Measurements from ENCODE around the gene PCDH9.
A peak's percentile ranks its signal among the peaks of the same experiment; 100 is the strongest.

The PCDH9 gene

GRCh38 chr13:66562054-66562453, 668.1 kb downstream of the PCDH9 start:
- no peak for DNase-seq
- Histone ChIP-seq H3K18ac (ENCODE audit: low read depth in 1 of 2, low read length in 2 of 2) (no peak overlapping the region), H2BK12ac (ENCODE audit: low read length in 2 of 2) (no peak overlapping the region), H3K79me1 (replicated peaks; ENCODE audit: low read length, poor library complexity, severe bottlenecking) (no peaks in the 10 kb centered on the region), H3K4me1 (ENCODE audit: control insufficient read depth, insufficient read depth, low read depth, low read length) (no peaks in the 10 kb centered on the region), H4K8ac (ENCODE audit: low read length) (no peak overlapping the region), H3K14ac (ENCODE audit: low read length in 2 of 2) (no peak overlapping the region), H2BK5ac (ENCODE audit: low read depth, low read length, poor library complexity, severe bottlenecking) (no peak overlapping the region), H3K4me3 (ENCODE audit: insufficient read depth in 1 of 2, low read depth in 1 of 2, low read length in 2 of 2) (no peak overlapping the region), H3K23ac (ENCODE audit: low read length in 2 of 2) (no peak overlapping the region), H3K27ac (ENCODE audit: low read length, poor library complexity, severe bottlenecking) (no peak overlapping the region), H3K27me3 (ENCODE audit: control insufficient read depth in 1 of 2, insufficient read depth in 1 of 2, low read length in 2 of 2) (no peaks in the 10 kb centered on the region), H3K4ac (ENCODE audit: low read depth in 1 of 2, low read length in 2 of 2) (no peak overlapping the region), H3K9ac (ENCODE audit: low read length) (no peak overlapping the region), H3K9me3 (ENCODE audit: control insufficient read depth, low read length) (no peaks in the 10 kb centered on the region), H3K4me2 (ENCODE audit: low read length, poor library complexity, severe bottlenecking) (no peak overlapping the region), H2AK5ac (ENCODE audit: low read length, severe bottlenecking) (no peak overlapping the region), H3K36me3 (ENCODE audit: control insufficient read depth in 1 of 2, insufficient read depth in 2 of 2, low read depth in 1 of 2, low read length in 2 of 2) (no peaks in the 10 kb centered on the region), H4K91ac (ENCODE audit: low read length) (no peak overlapping the region), H2BK15ac (ENCODE audit: low read depth, poor library complexity, severe bottlenecking) (no peak overlapping the region), H2BK120ac (ENCODE audit: low read depth, low read length) (no peak overlapping the region), H2AFZ (ENCODE audit: low read depth, low read length) (no peak overlapping the region)
- WGBS: no CpG with 5 or more reads among the region's 5 CpGs

GRCh38 chr13:66560991-66561390, 669.1 kb downstream of the PCDH9 start:
- H2AK5ac ChIP-seq (ENCODE audit: low read length, severe bottlenecking): no peak overlapping the region
- H3K4me3 ChIP-seq (ENCODE audit: insufficient read depth in 1 of 2, low read depth in 1 of 2, low read length in 2 of 2): peak overlapping the region in 1 of 2 experiments; percentile 14
- H3K79me1 ChIP-seq (replicated peaks; ENCODE audit: low read length, poor library complexity, severe bottlenecking): no peaks in the 10 kb centered on the region
- H3K4ac ChIP-seq (ENCODE audit: low read depth in 1 of 2, low read length in 2 of 2): no peak overlapping the region
- no peak for DNase-seq
- no peak overlapping the region for H4K91ac ChIP-seq (ENCODE audit: low read length)
- no peak overlapping the region for H3K14ac ChIP-seq (ENCODE audit: low read length in 2 of 2)
- no peaks in the 10 kb centered on the region for H3K4me1 ChIP-seq (ENCODE audit: control insufficient read depth, insufficient read depth, low read depth, low read length)
- H3K9me3 ChIP-seq (ENCODE audit: control insufficient read depth, low read length): no peaks in the 10 kb centered on the region
- no peaks in the 10 kb centered on the region for H3K27me3 ChIP-seq (ENCODE audit: control insufficient read depth in 1 of 2, insufficient read depth in 1 of 2, low read length in 2 of 2)
- H3K36me3 ChIP-seq (ENCODE audit: control insufficient read depth in 1 of 2, insufficient read depth in 2 of 2, low read depth in 1 of 2, low read length in 2 of 2): no peaks in the 10 kb centered on the region
- no peak overlapping the region for H2BK15ac ChIP-seq (ENCODE audit: low read depth, poor library complexity, severe bottlenecking)
- no peak overlapping the region for H2BK120ac ChIP-seq (ENCODE audit: low read depth, low read length)
- no peak overlapping the region for H2BK5ac ChIP-seq (ENCODE audit: low read depth, low read length, poor library complexity, severe bottlenecking)
- no peak overlapping the region for H3K18ac ChIP-seq (ENCODE audit: low read depth in 1 of 2, low read length in 2 of 2)
- no peak overlapping the region for H3K9ac ChIP-seq (ENCODE audit: low read length)
- H4K8ac ChIP-seq (ENCODE audit: low read length): no peak overlapping the region
- H3K23ac ChIP-seq (ENCODE audit: low read length in 2 of 2): no peak overlapping the region
- H3K4me2 ChIP-seq (ENCODE audit: low read length, poor library complexity, severe bottlenecking): no peak overlapping the region
- no peak overlapping the region for H2BK12ac ChIP-seq (ENCODE audit: low read length in 2 of 2)
- 98% methylated on average over 24 of the region's 26 CpGs for WGBS
- H2AFZ ChIP-seq (ENCODE audit: low read depth, low read length): no peak overlapping the region
- no peak overlapping the region for H3K27ac ChIP-seq (ENCODE audit: low read length, poor library complexity, severe bottlenecking)

GRCh38 chr13:66560189-66560588, 669.9 kb downstream of the PCDH9 start:
- 94% methylated on average over 2 of the region's 3 CpGs for WGBS
- no peak overlapping the region for H2BK15ac ChIP-seq (ENCODE audit: low read depth, poor library complexity, severe bottlenecking)
- no peaks in the 10 kb centered on the region for H3K79me1 ChIP-seq (replicated peaks; ENCODE audit: low read length, poor library complexity, severe bottlenecking)
- peak overlapping the region in 1 of 2 experiments; percentile 21 for H3K18ac ChIP-seq (ENCODE audit: low read depth in 1 of 2, low read length in 2 of 2)
- H3K27me3 ChIP-seq (ENCODE audit: control insufficient read depth in 1 of 2, insufficient read depth in 1 of 2, low read length in 2 of 2): no peaks in the 10 kb centered on the region
- H3K9me3 ChIP-seq (ENCODE audit: control insufficient read depth, low read length): no peaks in the 10 kb centered on the region
- no peak overlapping the region for H2BK120ac ChIP-seq (ENCODE audit: low read depth, low read length)
- H3K4me3 ChIP-seq (ENCODE audit: insufficient read depth in 1 of 2, low read depth in 1 of 2, low read length in 2 of 2): no peak overlapping the region
- H3K4me1 ChIP-seq (ENCODE audit: control insufficient read depth, insufficient read depth, low read depth, low read length): no peaks in the 10 kb centered on the region
- no peak overlapping the region for H2AK5ac ChIP-seq (ENCODE audit: low read length, severe bottlenecking)
- no peak overlapping the region for H3K14ac ChIP-seq (ENCODE audit: low read length in 2 of 2)
- no peak overlapping the region for H3K9ac ChIP-seq (ENCODE audit: low read length)
- DNase-seq: no peak
- H3K27ac ChIP-seq (ENCODE audit: low read length, poor library complexity, severe bottlenecking): no peak overlapping the region
- H4K91ac ChIP-seq (ENCODE audit: low read length): no peak overlapping the region
- H2AFZ ChIP-seq (ENCODE audit: low read depth, low read length): no peak overlapping the region
- H3K4me2 ChIP-seq (ENCODE audit: low read length, poor library complexity, severe bottlenecking): no peak overlapping the region
- no peak overlapping the region for H2BK12ac ChIP-seq (ENCODE audit: low read length in 2 of 2)
- H4K8ac ChIP-seq (ENCODE audit: low read length): no peak overlapping the region
- peak overlapping the region in 1 of 2 experiments; percentile 15 for H3K4ac ChIP-seq (ENCODE audit: low read depth in 1 of 2, low read length in 2 of 2)
- no peak overlapping the region for H2BK5ac ChIP-seq (ENCODE audit: low read depth, low read length, poor library complexity, severe bottlenecking)
- no peak overlapping the region for H3K23ac ChIP-seq (ENCODE audit: low read length in 2 of 2)
- no peaks in the 10 kb centered on the region for H3K36me3 ChIP-seq (ENCODE audit: control insufficient read depth in 1 of 2, insufficient read depth in 2 of 2, low read depth in 1 of 2, low read length in 2 of 2)

- Histone ChIP-seq H2BK5ac (ENCODE audit: low read depth, low read length, poor library complexity, severe bottlenecking) (no peak overlapping the region), H3K23ac (ENCODE audit: low read length in 2 of 2) (no peak overlapping the region), H4K8ac (ENCODE audit: low read length) (no peak overlapping the region), H2BK120ac (ENCODE audit: low read depth, low read length) (no peak overlapping the region), H3K14ac (ENCODE audit: low read length in 2 of 2) (no peak overlapping the region), H2AFZ (ENCODE audit: low read depth, low read length) (no peak overlapping the region), H3K27me3 (ENCODE audit: control insufficient read depth in 1 of 2, insufficient read depth in 1 of 2, low read length in 2 of 2) (no peaks in the 10 kb centered on the region), H3K36me3 (ENCODE audit: control insufficient read depth in 1 of 2, insufficient read depth in 2 of 2, low read depth in 1 of 2, low read length in 2 of 2) (no peaks in the 10 kb centered on the region), H3K79me1 (replicated peaks; ENCODE audit: low read length, poor library complexity, severe bottlenecking) (no peaks in the 10 kb centered on the region), H3K4me2 (ENCODE audit: low read length, poor library complexity, severe bottlenecking) (no peak overlapping the region), H3K4ac (ENCODE audit: low read depth in 1 of 2, low read length in 2 of 2) (no peak overlapping the region), H2BK15ac (ENCODE audit: low read depth, poor library complexity, severe bottlenecking) (no peak overlapping the region), H3K18ac (ENCODE audit: low read depth in 1 of 2, low read length in 2 of 2) (no peak overlapping the region), H3K4me1 (ENCODE audit: control insufficient read depth, insufficient read depth, low read depth, low read length) (no peaks in the 10 kb centered on the region), H2AK5ac (ENCODE audit: low read length, severe bottlenecking) (no peak overlapping the region), H3K9ac (ENCODE audit: low read length) (no peak overlapping the region), H4K91ac (ENCODE audit: low read length) (no peak overlapping the region), H3K9me3 (ENCODE audit: control insufficient read depth, low read length) (no peaks in the 10 kb centered on the region), H2BK12ac (ENCODE audit: low read length in 2 of 2) (no peak overlapping the region), H3K27ac (ENCODE audit: low read length, poor library complexity, severe bottlenecking) (no peak overlapping the region), H3K4me3 (ENCODE audit: insufficient read depth in 1 of 2, low read depth in 1 of 2, low read length in 2 of 2) (no peak overlapping the region)
- no peak for DNase-seq
Observed at GRCh38 chr13:66559093-66559492, 671.0 kb downstream of the PCDH9 start.
